Right lobe of liver (tissue), 4 donors: ENCODE measurements around the gene ZSCAN21.

Experiments
- POLR2A ChIP-seq: fragments of 450-650 bp; IDR thresholded peaks from one replicate; pipeline ENCODE4 v1.6.1; 2017; ENCODE audit warnings: antibody characterized with exemption, mild to moderate bottlenecking
- TF ChIP-seq, protein P1 (sequence below), 4 donors: fragments of 200-600 bp in 3 of 4; fragments of 450-650 bp in 1 of 4; IDR thresholded peaks; one replicate each; pipeline versions ENCODE4 v1.5.1 to v1.8.0; 2016 to 2022; ENCODE audit warnings: antibody characterized with exemption in 4 of 4, mild to moderate bottlenecking in 2 of 4
- donor health status: DM: no; HTN: no; CAD: no.
- donor health status: DM: no; HTN: no; CAD: no.
- donor health status: DM: no; HTN: yes; CAD: no.

DNA sequence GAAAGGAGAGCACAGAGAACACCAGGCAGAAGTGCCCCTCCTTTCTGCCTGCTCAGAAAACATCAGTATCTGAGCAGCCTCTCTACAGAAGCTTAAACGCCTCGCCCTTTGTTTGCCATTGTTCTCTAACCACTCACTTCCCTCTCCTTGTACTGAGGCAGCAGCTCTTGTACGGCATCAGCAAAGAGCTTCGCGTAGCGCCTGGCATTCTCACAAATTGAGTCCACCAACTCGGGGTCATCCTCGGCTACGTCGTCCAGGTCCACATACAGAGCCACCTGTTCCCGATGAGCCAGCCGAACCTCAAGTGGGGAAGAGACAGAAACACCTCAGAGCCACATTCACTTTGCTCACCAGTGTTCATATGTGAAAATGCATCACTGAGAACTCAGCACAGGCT lies 49.9 kb downstream of the ZSCAN21 start:
- TF ChIP-seq, protein P1, sequence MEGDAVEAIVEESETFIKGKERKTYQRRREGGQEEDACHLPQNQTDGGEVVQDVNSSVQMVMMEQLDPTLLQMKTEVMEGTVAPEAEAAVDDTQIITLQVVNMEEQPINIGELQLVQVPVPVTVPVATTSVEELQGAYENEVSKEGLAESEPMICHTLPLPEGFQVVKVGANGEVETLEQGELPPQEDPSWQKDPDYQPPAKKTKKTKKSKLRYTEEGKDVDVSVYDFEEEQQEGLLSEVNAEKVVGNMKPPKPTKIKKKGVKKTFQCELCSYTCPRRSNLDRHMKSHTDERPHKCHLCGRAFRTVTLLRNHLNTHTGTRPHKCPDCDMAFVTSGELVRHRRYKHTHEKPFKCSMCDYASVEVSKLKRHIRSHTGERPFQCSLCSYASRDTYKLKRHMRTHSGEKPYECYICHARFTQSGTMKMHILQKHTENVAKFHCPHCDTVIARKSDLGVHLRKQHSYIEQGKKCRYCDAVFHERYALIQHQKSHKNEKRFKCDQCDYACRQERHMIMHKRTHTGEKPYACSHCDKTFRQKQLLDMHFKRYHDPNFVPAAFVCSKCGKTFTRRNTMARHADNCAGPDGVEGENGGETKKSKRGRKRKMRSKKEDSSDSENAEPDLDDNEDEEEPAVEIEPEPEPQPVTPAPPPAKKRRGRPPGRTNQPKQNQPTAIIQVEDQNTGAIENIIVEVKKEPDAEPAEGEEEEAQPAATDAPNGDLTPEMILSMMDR (IDR thresholded peaks at IDR 0.05): no peak
- TF ChIP-seq POLR2A: no peak
